HG02571 (cell line): ENCODE measurements around the gene ITSN1.
"Not testable (repeated sequence)": the region's sequence is repeated elsewhere in the genome, so short reads cannot be mapped to it uniquely, and the experiment has no call there.

Experiments used
- ATAC-seq: cut with Tn5 transposase; IDR thresholded peaks from one replicate; pipeline ENCODE4 v1.9.1; 2021; ENCODE audit warnings: mild to moderate bottlenecking, moderate library complexity; ENCODE audit not compliant: unreplicated experiment

The ITSN1 gene

GRCh38 chr21:33650929-33651509 is 8.7 kb downstream of the ITSN1 start:
- no peak for ATAC-seq

DNA sequence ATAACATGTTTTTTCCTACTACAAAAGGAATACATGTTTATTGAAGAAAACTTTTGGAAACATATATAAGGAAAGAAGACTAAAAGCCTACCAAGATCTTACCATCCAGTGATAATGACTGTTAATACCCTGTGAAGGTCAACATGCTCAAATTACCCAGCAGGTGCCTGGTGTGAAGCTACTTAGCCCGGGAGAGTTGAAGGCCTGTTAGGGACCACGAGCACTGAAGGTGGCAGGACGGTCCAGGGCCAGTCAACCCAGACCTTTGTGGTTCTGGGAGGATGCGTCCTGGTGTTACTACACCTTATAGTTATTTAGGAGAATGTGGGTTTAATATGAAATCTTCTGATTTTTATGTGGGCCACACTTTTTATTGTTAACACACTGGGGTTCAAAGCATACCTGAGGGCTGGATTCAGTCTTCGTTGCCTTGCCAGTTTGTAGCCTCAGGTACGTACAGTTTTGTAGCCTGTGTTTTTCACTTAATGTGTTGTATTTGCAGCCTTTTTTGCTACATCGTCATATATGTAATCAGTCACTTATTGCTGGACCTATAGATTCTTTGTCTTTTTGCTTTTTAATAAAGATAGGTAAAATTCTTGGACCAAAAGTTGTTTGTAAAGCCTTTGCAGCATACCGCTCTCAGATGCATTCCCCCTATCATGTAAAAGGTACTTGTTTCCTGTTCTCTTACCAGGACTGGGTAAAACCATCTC is 9.8 kb downstream of the ITSN1 start:
- no peak for ATAC-seq

GRCh38 chr21:33654412-33654811 is 12.1 kb downstream of the ITSN1 start:
- no peak for ATAC-seq

- ATAC-seq, result no peak
These were observed 13.4 kb downstream of the ITSN1 start for GRCh38 chr21:33655588-33656221.

- no peak for ATAC-seq
These were observed 15.0 kb downstream of the ITSN1 start for GRCh38 chr21:33657124-33657820.

GRCh38 chr21:33658919-33659567 is 16.7 kb downstream of the ITSN1 start:
- no peak for ATAC-seq

GRCh38 chr21:33659568-33659949 is 17.3 kb downstream of the ITSN1 start:
- no peak for ATAC-seq

DNA sequence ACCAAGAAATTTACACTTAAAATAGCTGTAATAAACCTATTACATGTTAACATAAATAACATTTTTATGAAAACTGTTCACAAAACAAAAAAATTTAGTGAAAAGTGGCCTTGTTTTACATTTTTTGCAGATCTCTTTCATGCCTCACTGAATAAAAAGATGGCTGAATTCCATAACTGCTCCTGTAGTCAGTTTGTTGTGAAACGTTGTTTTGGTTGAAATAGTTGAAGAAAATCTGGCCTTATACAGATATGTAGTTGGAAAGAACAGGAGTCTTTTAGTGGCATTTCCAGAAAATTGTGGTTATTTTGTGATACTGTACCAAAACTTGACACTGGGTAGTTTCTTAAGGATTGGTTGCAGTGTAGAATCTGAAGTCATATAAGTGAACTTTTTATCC is 18.1 kb downstream of the ITSN1 start:
- ATAC-seq, result no peak

GRCh38 chr21:33661146-33661545 is 18.8 kb downstream of the ITSN1 start:
- ATAC-seq, result no peak

DNA sequence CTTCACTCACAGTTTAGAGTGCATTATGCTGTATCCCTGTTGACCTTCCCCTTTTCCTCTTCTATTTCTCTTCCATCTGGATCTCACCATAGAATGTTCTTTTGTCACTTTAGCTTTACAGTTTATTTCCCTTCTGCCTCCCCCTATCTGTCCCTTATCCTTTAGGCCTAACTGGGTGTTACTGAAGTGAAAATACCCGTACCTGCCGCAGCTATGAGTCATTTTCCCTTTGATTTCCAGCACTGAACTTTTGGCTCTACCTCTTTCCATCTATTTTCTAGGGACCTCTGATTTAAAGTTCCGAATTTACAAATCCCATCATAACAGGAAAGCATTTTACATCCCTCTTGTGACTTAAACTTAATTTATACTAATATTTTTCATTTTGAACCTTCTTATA is 19.7 kb downstream of the ITSN1 start:
- ATAC-seq, result no peak

GRCh38 chr21:33663241-33663640 is 20.9 kb downstream of the ITSN1 start:
- ATAC-seq, result no peak

DNA sequence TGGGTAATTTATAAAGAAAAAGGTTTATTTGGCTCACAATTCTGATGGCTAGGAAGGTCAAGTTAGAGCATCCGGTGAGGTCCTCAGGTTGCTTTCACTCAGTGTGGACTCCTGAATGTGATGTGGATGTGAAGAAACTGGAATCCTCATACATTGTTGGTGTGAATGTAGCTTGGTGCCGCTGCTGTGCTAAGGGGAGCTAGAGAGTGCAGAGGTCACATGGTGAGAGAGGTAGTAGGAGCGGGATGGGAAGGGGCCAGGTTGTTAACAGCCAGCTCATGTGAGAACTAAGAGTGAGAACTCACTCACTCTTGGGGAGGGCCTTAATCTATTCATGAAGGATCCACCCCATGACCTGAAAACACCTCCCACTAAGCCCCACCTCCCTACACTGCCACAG is 21.8 kb downstream of the ITSN1 start:
- ATAC-seq, result no peak

GRCh38 chr21:33666153-33666552 is 23.9 kb downstream of the ITSN1 start:
- no peak for ATAC-seq

DNA sequence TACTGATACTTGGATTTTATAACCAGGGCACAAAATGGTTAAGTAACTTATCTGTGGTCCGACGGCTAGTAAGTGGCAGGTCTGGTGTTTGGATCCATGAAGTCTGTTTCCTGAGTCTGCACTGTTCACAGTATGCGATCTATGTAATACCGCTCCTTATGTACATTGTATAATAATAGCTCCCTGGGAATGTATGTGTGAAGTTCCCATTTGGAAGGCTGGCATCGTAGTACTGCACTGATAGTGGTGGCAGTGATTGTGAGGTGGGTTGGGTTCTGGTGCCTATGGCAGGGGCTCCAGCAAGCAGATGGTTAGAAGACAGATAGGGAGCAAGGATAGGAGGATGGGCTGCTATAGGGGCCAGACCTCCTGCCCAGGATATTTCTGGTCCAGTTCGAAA is 25.3 kb downstream of the ITSN1 start:
- no peak for ATAC-seq

DNA sequence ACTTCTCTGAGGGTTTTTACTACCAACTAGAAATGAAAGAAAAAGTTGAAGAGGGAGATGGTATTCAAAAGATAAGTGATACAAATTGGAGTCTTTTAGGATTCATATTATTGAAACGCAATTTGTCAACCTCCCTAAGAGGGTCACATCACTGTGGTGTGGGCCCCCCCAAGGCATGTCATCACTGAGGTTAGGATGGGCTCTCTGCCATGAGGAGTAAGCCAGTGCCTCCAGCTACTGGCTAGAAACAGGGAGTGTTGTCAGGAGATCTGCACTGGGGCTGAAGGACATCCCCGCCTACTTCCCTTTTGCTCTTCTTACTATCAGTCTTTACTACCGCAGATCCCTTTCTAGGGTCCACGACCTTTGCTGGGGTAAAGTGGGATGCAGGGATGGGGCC is 25.9 kb downstream of the ITSN1 start:
- no peak for ATAC-seq

DNA sequence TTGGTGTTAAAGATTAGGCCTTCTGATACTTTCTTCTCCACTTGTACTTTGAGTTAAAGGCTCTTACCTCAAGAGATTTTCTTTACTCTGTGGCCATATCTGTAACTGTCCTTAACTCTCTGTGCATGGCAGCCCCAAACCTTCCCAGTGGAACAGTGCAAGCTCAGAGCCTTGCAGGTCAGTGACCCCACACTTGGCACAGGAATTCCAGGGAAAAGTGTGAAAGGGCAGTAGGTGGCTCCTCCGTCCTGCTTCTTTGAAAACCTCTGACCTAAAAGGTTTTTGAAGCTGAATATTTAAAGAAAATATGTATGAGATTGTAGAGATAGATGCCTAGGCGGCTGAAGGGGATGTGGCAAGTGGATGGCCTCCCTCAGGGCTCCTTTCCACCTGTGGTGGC is 26.3 kb downstream of the ITSN1 start:
- no peak for ATAC-seq

DNA sequence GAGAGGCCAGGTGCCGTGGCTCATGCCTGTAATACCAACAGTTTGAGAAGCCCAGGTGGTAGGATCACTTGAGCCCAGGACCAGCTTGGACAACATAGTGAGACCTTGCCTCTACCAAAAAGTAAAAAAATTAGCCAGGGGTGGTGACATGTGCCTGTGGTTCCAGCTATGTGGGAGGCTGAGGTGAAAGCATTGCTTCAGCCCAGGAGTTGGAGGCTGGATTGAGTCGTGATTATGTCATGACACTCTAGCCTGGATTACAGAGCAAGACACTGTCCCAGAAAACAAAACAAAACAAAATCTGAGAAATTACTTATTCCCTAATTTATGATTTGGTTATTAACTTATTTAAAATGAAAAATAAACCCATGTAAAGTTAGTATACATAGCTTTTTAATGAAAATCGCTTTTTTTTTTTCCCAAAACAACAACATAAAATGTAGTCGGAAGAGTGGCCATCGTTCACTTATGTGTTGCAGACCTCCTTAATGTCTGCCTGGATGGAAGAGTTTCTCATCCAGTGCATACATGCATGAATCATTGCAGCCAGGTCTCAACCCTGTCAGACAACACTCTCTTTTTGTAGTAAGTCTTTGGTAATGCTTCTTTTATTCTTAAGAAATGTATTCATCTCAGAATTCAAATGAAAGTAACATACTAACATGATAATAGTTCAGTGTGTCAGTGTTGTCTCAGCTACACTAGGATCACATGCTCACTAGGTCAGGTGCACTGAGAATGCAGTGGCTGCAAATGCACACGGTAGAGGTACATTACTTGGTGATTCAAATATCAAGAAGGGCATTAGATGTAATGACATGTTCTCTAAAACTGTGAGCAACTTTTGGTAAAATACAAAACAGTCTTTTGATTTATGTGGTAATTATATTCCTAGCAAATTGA is 28.0 kb downstream of the ITSN1 start:
- no peak for ATAC-seq

- ATAC-seq, result no peak
These were observed 31.2 kb downstream of the ITSN1 start for GRCh38 chr21:33673473-33673872.

DNA sequence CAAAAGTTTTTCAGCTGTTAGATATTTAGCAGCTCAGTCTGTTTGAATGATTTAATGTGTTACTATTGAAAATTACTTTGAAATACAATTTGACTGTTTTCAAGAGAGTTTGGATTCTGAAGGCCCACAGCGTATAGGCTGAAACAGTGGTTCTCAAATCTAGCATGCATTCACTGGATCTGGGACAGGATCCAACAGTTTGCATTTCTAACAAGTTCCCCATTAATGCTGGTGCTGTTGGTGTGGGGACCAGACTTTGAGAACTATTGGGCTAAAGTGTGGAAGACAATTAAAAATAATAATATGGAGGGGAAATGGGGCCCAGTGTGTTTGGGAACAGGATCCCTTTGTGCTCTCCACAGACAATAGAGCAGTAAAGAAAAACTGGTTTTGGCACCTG is 31.9 kb downstream of the ITSN1 start:
- ATAC-seq, result no peak

DNA sequence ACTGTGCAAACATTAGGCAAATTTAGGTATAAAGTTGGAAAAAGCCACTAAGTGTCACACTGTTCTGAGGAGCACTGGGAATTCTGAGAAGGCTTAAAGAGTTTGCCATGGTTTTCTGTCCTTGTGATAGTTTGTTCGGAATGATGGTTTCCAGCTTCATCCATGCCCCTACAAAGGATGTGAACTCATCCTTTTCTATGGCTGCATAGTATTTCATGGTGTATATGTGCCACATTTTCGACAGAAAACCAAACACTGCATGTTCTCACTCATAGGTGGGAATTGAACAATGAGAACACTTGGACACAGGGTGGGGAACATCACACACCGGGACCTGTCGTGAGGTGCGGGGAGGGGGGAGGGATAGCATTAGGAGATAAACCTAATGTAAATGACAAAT is 34.4 kb downstream of the ITSN1 start:
- ATAC-seq, result not testable (repeated sequence)
